B cell (primary cell): ENCODE results near the gene GLIS1. TPM values are rescaled to one million over a fixed set of nuclear protein-coding genes. Genes with fewer than 3 reads are reported as not detected.

Experiments used
- ATAC-seq: fragments of 200-7000 bp; cut with Tn5 transposase; one replicate; pipeline ENCODE4 v1.10.0; 2021; ENCODE audit warnings: low read depth, mild to moderate bottlenecking, moderate number of reproducible peaks, moderate library complexity
- CTCF ChIA-PET: fragments of 350-600 bp; sonication (Branson Sonifier 250); formaldehyde crosslinking; loops from one replicate; lab custom pipeline; 2021; ENCODE audit warnings: antibody characterized with exemption, inconsistent platforms; lab: Charles Lee
- POLR2A ChIA-PET: fragments of 350-600 bp; sonication (Branson Sonifier 250); formaldehyde crosslinking; loops from one replicate; lab custom pipeline; 2021; ENCODE audit warnings: antibody characterized with exemption; lab: Charles Lee
- DNase-seq: peaks from one replicate; pipeline ENCODE4 v3.0.0; 2013
- H2AFZ ChIP-seq: 2 replicates; pipeline ENCODE4 v1.6.1; 2012; ENCODE audit warnings: mild to moderate bottlenecking, low read depth, low read length; ENCODE audit not compliant: insufficient read depth, poor library complexity, severe bottlenecking
- H3K27ac ChIP-seq, 2 donors: 1 replicate in 1 of 2; 2 replicates in 1 of 2; pipeline ENCODE4 v1.5.1; 2012 to 2013; ENCODE audit warnings: low read length in 2 of 2, mild to moderate bottlenecking in 2 of 2, moderate library complexity in 1 of 2
- H3K27me3 ChIP-seq, 4 experiments: fragments of 200-600 bp in 1 of 4; sonication (generic) in 1 of 4; replicated peaks in 1 of 4; 1 replicate in 2 of 4; 2 replicates in 2 of 4; pipeline versions ENCODE4 v1.6.1 to v1.7.0; 2013 to 2016; ENCODE audit warnings: low read length in 3 of 4, mild to moderate bottlenecking in 2 of 4, mixed read lengths in 1 of 4, moderate library complexity in 1 of 4; ENCODE audit not compliant: insufficient read depth in 4 of 4, control insufficient read depth in 3 of 4; ENCODE audit errors: control extremely low read depth in 1 of 4
- H3K36me3 ChIP-seq, 2 experiments: replicated peaks in 1 of 2; 1 replicate in 1 of 2; 2 replicates in 1 of 2; pipeline versions ENCODE4 v1.6.1 to v1.7.1; 2013; ENCODE audit warnings: low read length in 1 of 2; ENCODE audit not compliant: insufficient read depth in 2 of 2, control insufficient read depth in 1 of 2; ENCODE audit errors: control extremely low read depth in 1 of 2, extremely low read depth in 1 of 2
- H3K4me1 ChIP-seq, 2 donors: fragments of 200-600 bp in 1 of 2; sonication (generic) in 1 of 2; 1 replicate in 1 of 2; 2 replicates in 1 of 2; pipeline versions ENCODE4 v1.5.1 to v1.6.1; 2013 to 2017; ENCODE audit warnings: low read length in 2 of 2; ENCODE audit not compliant: control insufficient read depth in 2 of 2, insufficient read depth in 2 of 2
- H3K4me2 ChIP-seq: replicated peaks from 2 replicates; pipeline ENCODE3; 2012; ENCODE audit warnings: mild to moderate bottlenecking, low read depth, low read length; ENCODE audit not compliant: poor library complexity, severe bottlenecking
- H3K4me3 ChIP-seq, 5 experiments: fragments of 200-600 bp in 1 of 5; sonication (generic) in 1 of 5; 1 replicate in 3 of 5; 2 replicates in 2 of 5; pipeline versions ENCODE4 v1.5.1 to v1.7.0; 2011 to 2016; ENCODE audit warnings: low read length in 4 of 5, mild to moderate bottlenecking in 4 of 5, low read depth in 2 of 5, control low read depth in 1 of 5, moderate library complexity in 1 of 5; ENCODE audit not compliant: insufficient read depth in 1 of 5; ENCODE audit errors: control extremely low read depth in 1 of 5, extremely low read depth in 1 of 5
- H3K79me2 ChIP-seq: fragments of 200-600 bp; sonication (generic); one replicate; pipeline ENCODE4 v1.6.0; 2016; ENCODE audit warnings: low read length; ENCODE audit not compliant: control insufficient read depth, insufficient read depth
- H3K9ac ChIP-seq: fragments of 200-600 bp; sonication (generic); 2 replicates; pipeline ENCODE4 v1.6.1; 2017; ENCODE audit warnings: mild to moderate bottlenecking, low read length, moderate library complexity
- H3K9me3 ChIP-seq, 3 donors: one replicate each; pipeline versions ENCODE4 v1.6.1 to v1.7.1; 2013; ENCODE audit warnings: low read length in 2 of 3; ENCODE audit not compliant: control insufficient read depth in 2 of 3, insufficient read depth in 1 of 3; ENCODE audit errors: control extremely low read depth in 1 of 3
- H4K20me1 ChIP-seq: 2 replicates; pipeline ENCODE4 v1.6.0; 2012; ENCODE audit warnings: mild to moderate bottlenecking, low read length; ENCODE audit not compliant: insufficient read depth, control insufficient read depth, poor library complexity, severe bottlenecking
- H3K27ac Mint-ChIP-seq: one replicate; pipeline ENCODE4 v1.8.0; 2021; ENCODE audit warnings: mixed read lengths
- H3K27me3 Mint-ChIP-seq: one replicate; pipeline ENCODE4 v1.8.0; 2021; ENCODE audit warnings: mixed read lengths
- H3K4me1 Mint-ChIP-seq: one replicate; pipeline ENCODE4 v1.8.0; 2021; ENCODE audit warnings: mixed read lengths
- H3K4me3 Mint-ChIP-seq: one replicate; pipeline ENCODE4 v1.8.0; 2021; ENCODE audit warnings: mixed read lengths
- H3K9me3 Mint-ChIP-seq: one replicate; pipeline ENCODE4 v1.8.0; 2022; ENCODE audit warnings: mixed read lengths; ENCODE audit not compliant: insufficient read depth
- EZH2 ChIP-seq: IDR thresholded peaks from 2 replicates; pipeline ENCODE4 v1.6.1; 2012; ENCODE audit warnings: borderline replicate concordance, low read depth, mild to moderate bottlenecking, moderate library complexity, low read length; ENCODE audit not compliant: insufficient read depth, poor library complexity, severe bottlenecking
- WGBS: methylation state at CpG from one replicate; pipeline ENCODE4 v1.1.5; 2013; ENCODE audit warnings: missing lambda C conversion rate; ENCODE audit not compliant: insufficient coverage; 5-methylcytosine and 5-hydroxymethylcytosine counted together
- intact Hi-C: fragments of 100-400 bp; cut with micrococcal nuclease; formaldehyde crosslinking; loops from one replicate; pipeline ENCODE4 v1.10.0; 2022
- polyA plus RNA-seq: library from polyadenylated mRNA; depleted of rRNA; stranded (reverse); fragments of >200 nt; gene quantifications from 2 replicates; pipeline ENCODE4 v1.2.3, GENCODE V29; 2012
- total RNA-seq, 2 donors: library from RNA; stranded (reverse); fragments of 120-200 nt in 1 of 2; gene quantifications; 1 replicate in 1 of 2; 2 replicates in 1 of 2; pipeline versions ENCODE4 v1.2.3 to v1.2.4, GENCODE V29; 2013 to 2022
- TF ChIP-seq, protein P1 (sequence below): fragments of 200-600 bp; IDR thresholded peaks from one replicate; pipeline ENCODE4 v1.8.0; 2022; ENCODE audit warnings: antibody characterized with exemption, mild to moderate bottlenecking

Gene GLIS1
- total and polyA plus RNA-seq, 2 donors (not counting 1 experiment from before 2014, with no cell fraction given), result not detected

DNA sequence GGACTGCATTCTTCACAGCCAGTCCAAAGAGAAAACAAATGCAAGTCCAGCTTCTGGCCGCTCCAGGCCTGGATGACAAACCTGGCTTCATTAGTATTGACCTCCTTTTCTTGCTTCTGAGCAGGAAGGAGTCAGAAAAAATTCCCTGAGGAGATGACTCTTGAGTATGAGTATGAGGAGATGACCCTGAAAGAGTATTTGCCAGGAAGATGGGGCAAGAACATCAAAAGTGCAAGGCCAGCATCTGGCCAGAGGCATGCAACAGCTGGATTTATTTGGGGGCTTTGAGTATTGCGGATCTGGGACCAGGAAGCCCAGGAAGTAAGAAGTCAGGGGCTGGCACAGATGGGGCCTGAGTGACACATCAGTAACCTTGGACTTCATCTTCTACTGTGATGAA, 113.9 kb downstream of the GLIS1 start:
- Histone ChIP-seq H3K4me2 (no peak overlapping the region), H3K4me3 (no peak overlapping the region), H2AFZ (no peak overlapping the region), H3K4me1 (no peaks in the 10 kb centered on the region), H3K36me3 (no peaks in the 10 kb centered on the region), H3K27me3 (no peaks in the 10 kb centered on the region), H3K9ac (no peak overlapping the region), H3K27ac (no peak overlapping the region), H3K9me3 (no peaks in the 10 kb centered on the region), H3K79me2 (no peaks in the 10 kb centered on the region), H4K20me1 (no peaks in the 10 kb centered on the region)
- POLR2A ChIA-PET, result no interaction called here
- DNase-seq (no peak), ATAC-seq (no peak)
- Mint-ChIP-seq H3K4me1 (no peaks in the 10 kb centered on the region), H3K27ac (no peak overlapping the region), H3K27me3 (peaks cover 7% of the 10 kb centered on the region), H3K9me3 (no peaks in the 10 kb centered on the region), H3K4me3 (no peak overlapping the region)
- CTCF ChIA-PET, result no interaction called here
- TF ChIP-seq, protein P1, sequence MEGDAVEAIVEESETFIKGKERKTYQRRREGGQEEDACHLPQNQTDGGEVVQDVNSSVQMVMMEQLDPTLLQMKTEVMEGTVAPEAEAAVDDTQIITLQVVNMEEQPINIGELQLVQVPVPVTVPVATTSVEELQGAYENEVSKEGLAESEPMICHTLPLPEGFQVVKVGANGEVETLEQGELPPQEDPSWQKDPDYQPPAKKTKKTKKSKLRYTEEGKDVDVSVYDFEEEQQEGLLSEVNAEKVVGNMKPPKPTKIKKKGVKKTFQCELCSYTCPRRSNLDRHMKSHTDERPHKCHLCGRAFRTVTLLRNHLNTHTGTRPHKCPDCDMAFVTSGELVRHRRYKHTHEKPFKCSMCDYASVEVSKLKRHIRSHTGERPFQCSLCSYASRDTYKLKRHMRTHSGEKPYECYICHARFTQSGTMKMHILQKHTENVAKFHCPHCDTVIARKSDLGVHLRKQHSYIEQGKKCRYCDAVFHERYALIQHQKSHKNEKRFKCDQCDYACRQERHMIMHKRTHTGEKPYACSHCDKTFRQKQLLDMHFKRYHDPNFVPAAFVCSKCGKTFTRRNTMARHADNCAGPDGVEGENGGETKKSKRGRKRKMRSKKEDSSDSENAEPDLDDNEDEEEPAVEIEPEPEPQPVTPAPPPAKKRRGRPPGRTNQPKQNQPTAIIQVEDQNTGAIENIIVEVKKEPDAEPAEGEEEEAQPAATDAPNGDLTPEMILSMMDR, result no peak
- no peak for TF ChIP-seq EZH2
- 89% methylated on average over 2 of the region's 2 CpGs for WGBS
- intact Hi-C loops, result no loop called here

DNA sequence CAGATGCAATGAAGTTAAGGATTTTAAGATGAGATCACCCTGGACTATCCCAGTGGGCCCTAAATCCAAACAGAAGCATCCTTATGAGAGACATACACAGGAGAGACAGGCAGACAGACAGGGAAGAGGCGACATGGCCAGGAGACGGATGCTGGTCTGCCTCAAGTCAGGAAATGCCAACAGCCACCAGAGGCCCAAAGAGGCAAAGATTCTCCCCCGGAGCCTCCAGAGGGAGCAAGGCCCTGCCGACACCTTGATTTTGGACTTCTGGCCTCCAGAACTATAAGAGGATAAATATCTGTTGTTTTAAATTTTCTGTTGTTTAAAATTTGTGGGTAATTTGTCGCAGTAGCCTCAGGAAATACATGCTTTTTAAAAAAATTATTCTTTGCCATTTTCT, 116.4 kb downstream of the GLIS1 start:
- H3K27me3 Mint-ChIP-seq, result peaks cover 2% of the 10 kb centered on the region
- WGBS, result 96% methylated on average over 2 of the region's 5 CpGs

More for the DNA sequence above, 116.4 kb downstream of the GLIS1 start:
- H3K4me3 Mint-ChIP-seq, result no peak overlapping the region
- ChIA-PET POLR2A (no interaction called here), CTCF (no interaction called here)
- H3K9me3 Mint-ChIP-seq, result no peaks in the 10 kb centered on the region
- Histone ChIP-seq H3K27ac (no peak overlapping the region), H3K9ac (no peak overlapping the region), H4K20me1 (no peaks in the 10 kb centered on the region), H3K27me3 (no peaks in the 10 kb centered on the region), H3K79me2 (no peaks in the 10 kb centered on the region), H3K36me3 (no peaks in the 10 kb centered on the region), H3K4me1 (no peaks in the 10 kb centered on the region), H3K4me3 (no peak overlapping the region), H3K9me3 (no peaks in the 10 kb centered on the region), H2AFZ (no peak overlapping the region), H3K4me2 (no peak overlapping the region)
- H3K4me1 Mint-ChIP-seq, result no peaks in the 10 kb centered on the region
- ATAC-seq, result no peak
- no peak for TF ChIP-seq EZH2
- TF ChIP-seq, protein P1, result no peak
- H3K27ac Mint-ChIP-seq, result no peak overlapping the region
- intact Hi-C loops, result no loop called here
- no peak for DNase-seq
